CD4-positive, alpha-beta T cell treated with Interleukin-4 for 1 hour (primary cell): ENCODE measurements around the gene LCT.
A peak's percentile ranks its signal among the peaks of the same experiment; 100 is the strongest.
"Not testable (repeated sequence)": the region's sequence is repeated elsewhere in the genome, so short reads cannot be mapped to it uniquely, and the experiment has no call there.

Source experiments
- DNase-seq, 2 donors: peaks; one replicate each; pipeline ENCODE4 v3.0.0-alpha.2; 2020 to 2022

Gene LCT

DNA sequence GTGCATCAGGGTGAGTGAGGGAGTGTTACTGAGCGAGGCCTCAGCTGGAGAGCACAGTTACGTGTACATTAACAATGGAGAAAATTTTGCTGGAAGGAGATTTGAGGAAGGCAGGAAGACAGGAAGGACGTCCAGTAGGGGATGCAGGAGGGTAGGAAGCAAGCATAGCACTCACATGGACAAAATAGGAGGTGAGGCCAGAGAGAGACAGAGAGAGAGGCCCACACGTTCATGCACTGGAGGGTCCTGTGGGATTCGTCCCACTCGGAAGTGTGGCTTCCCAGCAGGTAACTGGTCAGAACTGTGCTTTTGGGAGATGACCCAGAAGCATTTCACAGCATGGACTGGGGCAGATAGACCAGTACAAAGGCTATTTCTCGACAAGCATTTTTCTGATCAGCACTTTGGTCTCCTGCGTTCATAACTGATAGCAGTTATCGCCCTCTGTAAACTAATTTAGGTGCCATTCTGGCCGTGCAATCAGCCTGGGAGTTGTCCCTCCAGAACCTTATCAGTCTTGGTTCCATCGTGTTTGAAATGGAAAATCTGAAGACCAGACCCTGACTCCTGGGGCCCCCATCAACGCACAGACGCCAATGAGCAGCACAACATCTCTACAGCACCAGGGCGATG lies 5.7 kb downstream of the LCT start:
- no peak for DNase-seq

DNA sequence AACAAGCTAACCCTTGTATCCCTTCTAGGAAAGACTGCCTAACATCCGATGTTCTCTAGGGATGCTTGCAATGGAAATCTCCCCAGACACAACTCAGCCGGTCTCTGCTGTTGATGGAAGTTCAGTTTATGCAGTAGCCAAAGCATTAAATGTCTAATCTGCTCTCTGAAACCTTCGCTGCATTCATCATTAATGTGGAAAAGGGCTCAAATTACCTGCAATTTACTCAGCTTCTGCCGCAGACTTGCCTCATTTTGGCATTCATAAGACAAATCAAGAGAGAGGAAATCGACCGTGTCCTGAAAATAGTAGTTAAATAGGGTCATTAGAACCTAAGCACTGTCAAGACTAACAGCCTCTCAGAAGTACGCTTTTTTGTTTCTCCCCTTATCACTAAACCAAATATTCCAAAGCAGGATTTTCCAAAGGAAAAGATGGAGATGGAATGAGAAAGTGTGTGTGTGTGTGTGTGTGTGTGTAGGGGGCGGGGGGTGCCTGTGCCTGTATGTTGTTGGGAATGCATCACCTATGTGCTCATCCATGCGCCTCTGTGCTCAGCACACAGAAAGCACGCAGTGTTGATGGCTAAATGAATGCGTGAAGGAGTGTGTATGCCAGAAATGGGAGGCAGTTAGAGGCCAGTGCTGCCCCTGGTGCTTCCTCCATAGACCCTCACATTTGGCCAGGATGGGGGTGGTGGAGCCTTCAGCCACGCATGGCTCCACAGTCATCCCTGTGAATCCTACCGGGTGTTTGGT lies 7.4 kb downstream of the LCT start:
- DNase-seq = no peak

DNA sequence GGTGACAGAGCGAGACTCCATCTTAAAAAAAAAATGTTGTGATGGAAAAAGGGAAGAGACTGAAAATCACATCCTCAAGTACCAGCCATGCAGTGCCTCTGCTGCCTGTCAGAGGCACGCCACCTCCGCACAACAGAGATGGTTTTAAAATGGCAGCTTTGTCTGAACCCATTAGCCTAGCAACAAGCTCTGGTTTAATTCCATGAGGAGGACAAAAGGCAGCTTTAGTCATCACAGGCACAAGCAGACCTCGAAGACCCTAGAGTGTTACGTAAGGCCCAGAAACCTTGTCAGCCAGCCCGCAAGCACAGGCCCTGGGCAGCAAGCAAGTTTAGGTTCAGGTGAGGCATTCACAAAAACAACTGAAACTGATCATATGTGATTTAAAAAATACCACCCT lies 10.4 kb downstream of the LCT start:
- DNase-seq = no peak

DNA sequence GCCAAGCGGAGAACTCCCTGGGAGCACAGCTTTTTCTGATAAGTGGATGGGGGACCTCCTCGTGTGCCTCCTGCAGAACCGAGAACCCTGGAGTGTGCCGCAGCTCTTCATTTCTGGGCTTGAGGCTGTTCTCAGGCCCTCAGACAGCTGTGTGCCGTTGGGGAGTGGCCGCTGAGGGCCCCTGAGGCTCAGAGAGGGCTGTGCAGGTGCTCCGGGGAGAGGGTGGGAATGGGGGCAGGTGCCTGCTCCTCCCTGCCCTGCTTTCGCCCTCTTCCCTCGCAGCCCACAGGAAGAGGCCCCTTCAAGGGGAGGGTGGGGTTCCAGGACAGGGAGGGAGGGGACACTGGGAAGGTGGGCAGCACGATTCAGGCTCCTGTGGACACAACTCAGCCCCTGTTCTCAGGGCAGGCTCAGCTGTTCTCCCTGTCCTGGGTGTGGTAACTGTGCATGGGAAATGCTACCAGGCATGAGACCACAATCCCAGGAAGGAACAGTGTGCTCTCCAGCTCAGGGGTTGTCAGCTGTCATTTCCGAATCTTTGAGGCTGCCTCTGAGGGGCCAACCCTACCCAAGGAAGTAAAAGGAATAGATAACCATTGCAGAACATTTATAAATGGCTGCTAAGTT lies 11.3 kb downstream of the LCT start:
- DNase-seq = no peak

DNA sequence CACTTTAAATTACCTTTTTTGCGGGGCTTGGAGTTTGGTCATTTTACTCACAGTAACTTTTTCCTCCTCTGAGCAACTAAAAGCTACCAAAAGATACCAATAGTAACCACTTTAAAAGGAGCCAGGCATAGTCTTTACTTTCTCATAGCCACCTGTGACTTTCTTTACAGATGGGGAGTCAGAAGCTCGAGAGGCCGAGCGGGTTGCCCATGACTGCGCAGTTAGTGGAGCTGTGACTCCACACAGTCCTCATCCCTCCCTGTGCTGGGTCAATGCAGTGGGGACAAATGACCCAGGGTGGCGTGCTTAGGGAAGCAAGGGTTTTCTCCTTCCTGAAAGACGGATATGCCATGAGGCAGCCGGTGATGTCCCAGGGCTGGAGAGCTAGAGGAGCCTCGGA lies 11.9 kb downstream of the LCT start:
- no peak for DNase-seq

DNA sequence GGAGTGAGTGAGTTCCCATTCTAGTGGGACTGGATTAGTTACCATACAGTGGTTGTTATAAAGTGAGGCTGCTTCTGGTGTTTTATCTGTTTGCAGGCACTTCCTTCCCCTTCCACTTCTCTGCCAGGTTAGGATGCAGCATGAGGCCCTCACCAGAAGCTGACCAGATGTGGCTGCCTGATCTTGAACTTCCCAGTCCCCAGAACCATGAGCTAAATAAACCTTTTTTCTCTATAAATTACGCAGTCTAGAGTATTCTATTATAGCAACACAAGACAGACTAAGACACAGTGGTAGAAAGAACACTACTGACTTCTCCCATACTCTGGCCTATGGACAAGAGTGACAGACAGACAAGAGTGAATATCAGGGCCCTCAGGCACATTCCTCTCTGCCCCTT lies 14.1 kb downstream of the LCT start:
- no peak for DNase-seq

DNA sequence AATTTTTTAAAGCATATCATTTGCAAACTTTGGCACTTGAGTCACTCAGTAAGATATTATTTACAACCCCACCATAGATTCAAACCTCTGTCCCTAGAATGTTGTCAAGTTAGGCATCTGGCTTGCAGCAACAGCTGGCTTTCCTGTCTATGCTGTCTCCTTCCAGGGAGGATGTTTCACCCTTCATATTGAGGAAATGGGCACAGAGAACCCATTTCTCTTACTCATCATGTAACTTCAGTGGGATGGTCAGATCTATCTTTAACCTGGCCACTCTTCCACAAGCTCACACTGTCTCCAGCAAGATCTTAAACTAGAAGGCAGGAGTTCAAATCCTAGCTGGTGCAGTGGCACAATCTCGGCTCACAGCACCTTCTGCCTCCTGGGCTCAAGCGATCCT lies 15.8 kb downstream of the LCT start:
- DNase-seq = no peak

DNA sequence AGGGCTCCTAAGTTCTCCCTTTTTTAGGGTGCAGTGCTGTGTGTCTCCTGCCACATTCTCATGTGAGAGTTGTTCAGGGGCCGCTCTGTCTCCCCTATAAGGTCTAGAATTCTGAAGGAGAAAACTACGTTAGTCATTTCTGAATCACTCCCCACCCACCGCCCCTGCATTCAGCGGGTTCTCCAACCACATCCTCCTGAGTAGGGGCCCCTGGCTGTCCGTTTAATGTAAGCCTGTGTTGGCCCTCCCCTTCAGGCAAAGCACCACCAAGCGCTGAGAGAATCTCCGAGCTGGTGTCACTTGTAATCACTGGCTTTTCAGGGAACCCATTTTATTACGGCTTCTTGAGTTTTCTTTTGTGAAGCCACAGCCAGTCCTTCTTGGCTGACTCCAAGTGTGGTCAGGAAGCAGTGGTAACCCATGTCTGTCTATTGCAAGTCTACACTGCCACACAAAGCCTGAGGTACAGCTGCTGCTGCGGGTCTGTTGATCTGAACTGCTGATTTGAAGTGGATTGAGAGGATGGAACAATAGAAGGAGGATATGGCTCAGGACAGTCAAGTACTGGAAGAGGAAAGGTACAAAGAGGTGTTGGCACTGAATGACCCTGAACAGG lies 16.9 kb downstream of the LCT start:
- peak; percentile 21 to 35 for DNase-seq

DNA sequence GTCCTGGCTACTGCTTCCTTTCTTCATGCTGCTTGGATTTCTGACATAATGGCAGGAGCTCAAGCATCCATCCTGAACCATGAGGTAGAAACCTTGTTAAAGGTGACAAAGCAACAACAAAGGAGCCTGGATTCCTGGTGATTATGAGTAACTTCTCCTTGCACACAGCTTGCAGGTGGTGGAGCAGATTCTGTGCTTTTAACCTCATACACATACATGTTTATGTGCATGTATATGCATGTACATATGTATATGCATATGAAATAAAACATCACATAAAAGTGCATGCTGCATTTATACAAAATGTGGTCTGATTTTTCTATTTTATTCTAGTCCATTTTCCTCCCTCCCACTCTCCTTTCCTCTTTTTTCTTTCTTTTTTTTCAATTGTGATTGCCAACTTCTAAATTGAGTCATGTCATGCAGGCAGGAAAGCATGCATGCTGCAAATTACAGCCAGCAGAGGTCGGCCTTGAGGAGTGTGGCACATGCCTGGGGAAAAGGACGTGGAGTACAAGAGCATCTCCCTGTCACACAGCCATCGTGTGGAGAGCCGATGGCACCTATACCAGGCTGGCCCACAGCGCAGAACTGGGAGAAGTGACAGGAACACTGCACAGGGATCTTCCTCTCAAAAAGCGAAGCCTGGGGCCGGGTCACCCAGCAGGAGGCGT lies 17.9 kb downstream of the LCT start:
- peak in 1 of 2 donors; percentile 4 for DNase-seq

DNA sequence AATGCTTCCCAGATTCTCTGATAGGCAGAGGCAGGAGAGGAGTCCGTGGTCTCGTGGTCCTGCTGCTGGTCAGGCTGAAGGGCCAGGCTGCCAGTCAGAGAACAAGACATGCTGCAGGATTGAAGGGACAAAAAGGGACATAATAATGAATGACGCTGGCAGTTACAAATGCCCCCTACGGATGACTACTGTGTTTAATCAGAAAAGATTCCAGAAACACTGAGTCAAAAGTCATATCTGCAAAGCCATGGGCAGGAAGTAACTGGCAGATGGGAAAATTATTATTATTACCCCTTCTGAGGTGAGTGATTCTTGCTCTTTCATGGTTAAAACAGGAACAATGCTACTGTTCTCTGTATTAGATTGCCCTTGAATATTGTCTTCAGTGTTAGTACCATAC lies 19.0 kb downstream of the LCT start:
- DNase-seq = no peak

DNA sequence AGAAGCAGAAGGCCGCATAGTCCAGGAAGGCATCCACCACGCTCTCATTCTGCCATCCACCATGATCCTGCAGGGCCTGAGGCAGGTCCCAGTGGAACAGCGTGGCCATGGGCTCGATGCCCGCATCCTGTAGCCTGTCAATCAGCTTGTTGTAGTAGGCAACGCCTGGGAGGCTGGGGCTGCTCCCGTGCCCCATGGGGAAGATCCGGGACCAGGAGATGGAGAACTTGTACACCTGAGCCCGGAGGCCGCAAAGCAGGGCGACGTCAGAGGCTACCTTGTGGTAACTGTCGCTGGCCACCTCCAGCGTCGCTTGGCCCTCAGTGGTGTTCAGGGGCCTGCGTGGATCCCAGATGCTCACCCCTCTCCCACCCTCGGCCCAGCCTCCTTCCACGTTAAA lies 19.5 kb downstream of the LCT start:
- DNase-seq = no peak

DNA sequence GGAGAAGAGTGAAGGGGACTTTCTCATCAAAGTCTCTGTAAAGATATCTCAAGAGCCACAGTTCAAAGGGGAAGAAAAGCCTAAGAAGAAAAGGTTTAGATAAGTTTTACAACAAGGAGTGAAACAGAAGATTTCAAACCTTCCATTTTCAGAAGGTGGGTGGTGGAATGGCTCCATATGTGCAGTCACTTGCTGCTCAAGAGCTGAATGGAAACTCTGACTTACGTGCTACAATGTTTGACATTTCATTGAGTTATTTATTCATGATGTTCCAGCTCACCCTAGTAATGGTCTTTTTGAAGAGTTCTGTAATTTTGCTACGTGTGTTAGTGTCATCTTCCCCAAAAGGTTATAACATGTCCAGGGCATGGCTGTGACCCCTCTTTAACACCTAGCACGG lies 21.7 kb downstream of the LCT start:
- DNase-seq = no peak

DNA sequence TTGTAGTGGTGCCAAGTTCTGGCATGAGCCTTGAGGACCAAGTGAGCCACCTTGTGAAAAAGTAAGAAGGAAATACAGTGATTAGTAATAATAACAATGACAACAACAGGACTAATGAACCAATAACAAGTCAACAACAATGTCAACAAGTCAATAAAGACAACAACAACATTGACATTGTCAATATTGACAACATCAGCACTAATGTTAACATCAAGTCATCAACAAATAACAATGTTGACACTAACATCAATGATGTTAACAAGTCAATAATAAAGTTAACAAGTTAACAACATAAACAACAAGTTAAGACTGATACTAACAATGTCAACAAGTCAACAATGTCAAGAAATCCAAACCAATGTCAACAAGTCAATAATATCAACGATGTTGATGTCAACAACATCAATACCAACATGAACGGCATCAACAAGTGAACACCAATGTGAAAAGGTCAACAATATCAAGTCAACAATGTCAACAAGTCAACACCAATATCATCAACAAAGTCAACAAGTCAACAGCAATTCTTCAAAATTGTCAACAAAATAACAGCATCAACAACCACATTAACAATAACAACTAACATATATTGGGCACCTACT lies 24.0 kb downstream of the LCT start:
- DNase-seq = no peak

DNA sequence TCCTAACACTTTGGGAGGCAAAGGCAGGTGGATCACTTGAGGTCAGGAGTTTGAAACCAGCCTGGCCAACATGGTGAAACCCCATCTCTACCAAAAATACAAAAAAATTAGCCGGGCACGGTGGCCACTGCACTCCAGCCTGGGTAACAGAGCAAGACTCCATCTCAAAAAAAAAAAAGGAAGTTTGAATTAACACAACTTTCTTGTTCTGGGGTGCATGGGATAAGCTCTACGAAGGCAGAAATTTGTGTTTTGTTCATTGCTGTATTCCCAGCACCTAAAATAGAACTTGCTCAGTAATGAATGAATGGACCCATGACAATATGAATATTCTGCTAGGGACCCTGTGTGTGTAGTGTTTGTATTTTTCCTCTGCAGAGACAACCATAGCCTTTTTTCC lies 29.1 kb downstream of the LCT start:
- not testable (repeated sequence) for DNase-seq

DNA sequence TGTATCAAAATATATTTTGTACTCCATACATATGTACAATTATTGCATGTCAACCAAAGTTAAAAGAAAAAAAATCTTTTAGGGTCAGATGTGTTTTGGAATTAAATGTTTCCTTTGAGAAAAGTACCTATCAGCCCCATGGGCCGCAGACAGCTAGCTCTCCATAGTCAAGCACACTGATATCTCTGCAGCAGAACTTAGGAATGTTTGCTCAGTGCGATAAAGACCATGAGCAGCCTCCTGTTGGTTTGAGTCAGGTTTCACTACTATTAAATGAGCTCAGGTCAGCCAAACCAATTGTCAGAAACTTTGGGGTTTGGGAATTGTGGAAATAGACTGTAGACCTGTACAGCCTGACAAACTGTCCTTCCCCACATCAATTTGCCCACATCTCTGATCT lies 33.7 kb downstream of the LCT start:
- DNase-seq = no peak

DNA sequence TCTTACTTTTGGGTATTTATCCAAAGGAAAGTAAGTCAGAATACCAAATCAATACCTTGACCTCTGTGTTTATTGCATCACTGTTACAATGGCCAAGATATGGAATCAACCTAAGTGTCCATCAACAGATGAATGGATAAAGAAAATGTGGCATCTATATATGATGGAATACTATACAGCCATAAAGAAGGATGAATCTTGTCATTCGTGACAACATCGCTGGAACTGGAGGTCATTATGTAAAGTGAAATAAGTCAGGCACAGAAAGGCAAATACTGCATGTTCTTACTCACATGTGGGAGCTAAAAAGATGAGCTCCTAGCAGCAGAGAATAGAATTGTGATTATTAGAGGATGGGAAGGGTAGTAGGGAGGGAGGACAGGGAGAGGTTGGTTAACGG lies 34.6 kb downstream of the LCT start:
- no peak for DNase-seq

DNA sequence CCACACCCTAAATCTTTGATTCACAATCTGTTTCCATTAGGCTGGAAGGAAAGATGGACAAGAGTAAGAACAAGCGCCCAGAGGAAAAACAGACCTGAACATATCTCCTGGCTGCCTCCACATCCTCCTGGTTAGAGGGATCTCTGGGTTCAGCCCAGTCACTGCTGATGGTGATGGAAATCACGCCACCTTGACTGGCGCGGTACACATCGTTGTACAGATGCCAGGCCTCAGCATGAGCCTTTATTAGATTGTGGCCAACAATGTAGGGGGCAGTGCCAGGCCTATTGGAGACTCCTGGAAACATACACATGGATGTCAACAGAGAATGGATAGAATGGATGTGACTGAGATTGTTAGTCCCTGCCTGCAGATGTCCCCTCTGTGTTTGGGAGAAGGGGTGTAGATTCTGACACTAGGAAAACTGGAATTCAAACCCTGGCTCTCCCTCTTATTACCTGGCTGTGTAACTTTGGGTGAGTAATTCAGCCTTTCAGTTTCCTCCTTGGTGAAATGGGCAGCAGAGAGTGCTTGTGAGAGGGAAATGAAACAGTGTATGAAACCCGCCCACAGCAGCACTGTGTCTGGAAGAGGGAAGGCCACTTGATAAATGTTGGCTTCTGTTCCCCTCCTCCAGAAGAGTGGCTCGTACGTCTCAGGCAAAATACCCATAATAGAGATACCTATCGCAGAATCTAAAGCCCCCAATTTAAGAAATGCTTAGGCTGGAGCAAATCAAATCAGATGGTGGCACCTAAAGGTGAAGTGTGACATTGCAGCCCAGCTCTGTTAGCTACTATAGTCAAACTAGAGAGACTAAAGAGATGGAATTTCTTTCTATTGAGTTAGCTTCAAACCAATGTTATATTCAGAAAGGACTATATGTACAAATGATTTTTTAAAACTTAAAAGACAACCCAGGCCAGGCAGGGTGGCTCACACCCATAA lies 36.2 kb downstream of the LCT start:
- no peak for DNase-seq

DNA sequence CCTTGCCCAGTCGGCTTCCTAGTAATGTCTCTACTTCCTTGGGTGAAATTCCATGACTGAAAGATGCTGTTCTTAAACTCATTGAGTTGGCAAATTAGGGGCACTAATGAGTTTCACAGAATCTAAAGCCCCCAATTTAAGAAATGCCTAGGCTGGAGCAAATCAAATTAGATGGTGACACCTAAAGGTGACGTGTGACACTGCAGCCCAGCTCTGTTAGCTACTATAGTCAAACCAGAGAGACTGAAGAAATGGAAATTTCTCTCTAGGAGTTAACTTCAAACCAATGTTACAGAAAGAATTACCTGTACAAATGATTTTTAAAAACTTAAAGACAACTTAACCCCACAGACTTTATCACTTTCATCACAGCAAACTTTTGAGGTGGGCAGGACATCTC lies 37.2 kb downstream of the LCT start:
- no peak for DNase-seq

DNA sequence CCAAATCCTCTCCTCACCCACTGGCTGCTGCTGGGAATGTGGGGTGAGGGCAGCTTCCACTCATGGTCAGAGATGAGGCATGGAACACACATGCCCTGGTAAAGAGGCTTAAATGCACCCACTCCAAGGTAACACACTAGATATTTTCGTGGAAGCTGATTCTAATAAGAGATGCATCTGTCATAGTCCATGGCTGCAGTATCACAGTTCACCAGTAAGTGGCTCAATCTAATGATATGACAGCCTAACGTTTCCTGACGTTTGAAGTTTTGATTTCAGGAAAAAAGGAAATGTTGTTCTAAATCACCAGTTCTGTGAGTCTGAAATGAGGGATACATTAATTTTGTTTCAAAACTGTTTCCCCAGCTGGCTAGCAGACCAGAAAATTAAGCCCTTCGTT lies 38.2 kb downstream of the LCT start:
- no peak for DNase-seq

DNA sequence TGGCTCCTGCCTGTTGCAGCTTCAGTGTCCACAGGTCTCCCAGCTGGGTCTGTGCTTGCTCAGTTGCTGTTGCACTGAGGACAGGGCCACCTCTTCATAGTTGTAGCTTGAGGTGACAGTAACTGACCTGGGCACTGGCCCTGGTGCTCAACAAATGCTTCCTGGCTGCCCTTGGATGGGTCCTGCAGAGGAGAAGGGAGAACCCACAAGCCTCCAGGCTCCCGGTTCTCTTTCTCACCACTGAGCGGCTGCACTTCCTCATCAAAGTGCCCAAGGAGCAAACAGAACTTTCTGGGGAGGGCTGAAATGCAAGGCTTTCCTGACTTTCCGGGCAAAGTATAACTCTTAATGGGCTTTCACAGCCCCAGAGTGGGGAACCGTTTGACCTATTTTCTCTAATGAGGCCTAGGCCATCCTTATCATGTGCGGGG lies 38.7 kb downstream of the LCT start:
- no peak for DNase-seq

DNA sequence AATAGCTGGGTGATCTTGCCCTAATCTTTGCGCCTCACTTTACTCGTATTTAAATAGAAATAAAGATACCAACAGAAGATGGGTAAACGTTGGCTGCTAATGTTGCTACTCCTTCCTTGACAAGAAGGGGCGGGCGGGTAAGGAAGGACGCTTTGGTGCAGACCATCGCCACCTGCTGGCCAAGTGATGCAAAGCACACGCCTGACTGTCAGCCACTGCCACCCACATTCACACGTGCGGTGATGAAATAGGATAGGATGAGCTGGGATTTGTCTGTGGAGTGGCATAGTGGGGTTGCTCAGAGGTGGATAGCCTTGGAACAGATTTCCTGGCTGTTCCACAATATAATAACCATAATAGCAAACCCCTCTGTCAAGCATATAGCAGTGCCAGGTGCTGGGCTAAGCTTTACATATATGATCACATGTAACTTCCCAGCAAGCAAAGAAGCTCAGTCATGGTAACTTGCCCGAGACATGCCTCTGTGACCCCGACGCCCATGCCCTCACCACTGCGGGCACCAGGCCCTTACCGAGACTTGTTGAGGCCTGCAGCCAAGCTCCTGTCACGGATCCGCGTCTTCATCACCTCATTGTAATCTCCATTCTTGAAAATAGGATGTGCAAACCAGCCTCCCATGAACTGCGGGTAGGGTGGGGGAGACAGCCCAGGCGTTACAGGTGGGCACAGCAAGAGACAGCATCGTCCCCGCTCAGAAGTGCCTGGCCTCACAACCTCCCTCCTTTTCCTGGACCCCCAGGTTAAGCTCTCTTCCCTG lies 39.3 kb downstream of the LCT start:
- DNase-seq = peak; percentile 73 to 77
